ENCODE results near the gene SEC11A. TPM values are rescaled to one million over a fixed set of nuclear protein-coding genes. Genes with fewer than 3 reads are reported as not detected.
A peak's percentile ranks its signal among the peaks of the same experiment; 100 is the strongest.

Gene SEC11A
- total RNA-seq, 1 donor from 2014 or later: 80.0 TPM

GRCh38 chr15:84624359-84624758 is 91.6 kb downstream of the SEC11A start:
- Histone ChIP-seq H3K27me3 (ENCODE audit: low read depth) (no peaks in the 10 kb centered on the region), H3K36me3 (peaks cover 33% of the 10 kb centered on the region), H3K4me1 (no peaks in the 10 kb centered on the region), H3K27ac (replicated peaks) (peak overlapping the region; percentile 8), H3K9me3 (replicated peaks) (peaks cover 32% of the 10 kb centered on the region), H3K4me3 (no peak overlapping the region)
- DNase-seq: no peak
- TF ChIP-seq CTCF (IDR thresholded peaks at IDR 0.05; ENCODE audit: borderline replicate concordance): no peak
- intact Hi-C loops (cut with micrococcal nuclease): no loop called here

- DNase-seq: no peak
- Histone ChIP-seq H3K27me3 (ENCODE audit: low read depth) (no peaks in the 10 kb centered on the region), H3K36me3 (peaks cover 33% of the 10 kb centered on the region), H3K4me1 (peaks cover 17% of the 10 kb centered on the region), H3K4me3 (no peak overlapping the region), H3K9me3 (replicated peaks) (peaks cover 32% of the 10 kb centered on the region), H3K27ac (replicated peaks) (no peak overlapping the region)
- intact Hi-C loops (cut with micrococcal nuclease): no loop called here
- TF ChIP-seq CTCF (IDR thresholded peaks at IDR 0.05; ENCODE audit: borderline replicate concordance): no peak
Observed at GRCh38 chr15:84621358-84621979, 94.5 kb downstream of the SEC11A start.

GRCh38 chr15:84620626-84621025 is 95.3 kb downstream of the SEC11A start:
- H3K4me1 ChIP-seq: peaks cover 26% of the 10 kb centered on the region
- intact Hi-C loops (cut with micrococcal nuclease): no loop called here
- TF ChIP-seq CTCF (IDR thresholded peaks at IDR 0.05; ENCODE audit: borderline replicate concordance): no peak

More at GRCh38 chr15:84620626-84621025, 95.3 kb downstream of the SEC11A start:
- Histone ChIP-seq H3K27me3 (ENCODE audit: low read depth) (no peaks in the 10 kb centered on the region), H3K4me3 (no peak overlapping the region), H3K9me3 (replicated peaks) (peaks cover 32% of the 10 kb centered on the region), H3K27ac (replicated peaks) (no peak overlapping the region), H3K36me3 (peaks cover 33% of the 10 kb centered on the region)
- no peak for DNase-seq

Other genes with a start within 250 kb of the SEC11A start
- 7.4 TPM for gene ZSCAN2, start 115.1 kb downstream of the SEC11A start, total RNA-seq
- gene WDR73, start 61.9 kb downstream of the SEC11A start, total RNA-seq: 14.7 TPM
- gene NMB, start 57.9 kb downstream of the SEC11A start, total RNA-seq: 2.0 TPM
- gene ZNF592, start 32.5 kb upstream of the SEC11A start, total RNA-seq: 19.0 TPM
- 181 TPM for gene ALPK3, start 101.2 kb upstream of the SEC11A start, total RNA-seq
- gene SLC28A1, start 168.5 kb upstream of the SEC11A start, total RNA-seq: 0.91 TPM